HL-60/S4 (cell line): ENCODE results near the gene BCHE.

Source experiments
- in situ Hi-C: fragments of 300-500 bp; cut with MboI; formaldehyde crosslinking; loops from 2 replicates; pipeline ENCODE4 v1.14.3; 2022; ENCODE audit warnings: low sequenced_read_pairs

Gene BCHE

DNA sequence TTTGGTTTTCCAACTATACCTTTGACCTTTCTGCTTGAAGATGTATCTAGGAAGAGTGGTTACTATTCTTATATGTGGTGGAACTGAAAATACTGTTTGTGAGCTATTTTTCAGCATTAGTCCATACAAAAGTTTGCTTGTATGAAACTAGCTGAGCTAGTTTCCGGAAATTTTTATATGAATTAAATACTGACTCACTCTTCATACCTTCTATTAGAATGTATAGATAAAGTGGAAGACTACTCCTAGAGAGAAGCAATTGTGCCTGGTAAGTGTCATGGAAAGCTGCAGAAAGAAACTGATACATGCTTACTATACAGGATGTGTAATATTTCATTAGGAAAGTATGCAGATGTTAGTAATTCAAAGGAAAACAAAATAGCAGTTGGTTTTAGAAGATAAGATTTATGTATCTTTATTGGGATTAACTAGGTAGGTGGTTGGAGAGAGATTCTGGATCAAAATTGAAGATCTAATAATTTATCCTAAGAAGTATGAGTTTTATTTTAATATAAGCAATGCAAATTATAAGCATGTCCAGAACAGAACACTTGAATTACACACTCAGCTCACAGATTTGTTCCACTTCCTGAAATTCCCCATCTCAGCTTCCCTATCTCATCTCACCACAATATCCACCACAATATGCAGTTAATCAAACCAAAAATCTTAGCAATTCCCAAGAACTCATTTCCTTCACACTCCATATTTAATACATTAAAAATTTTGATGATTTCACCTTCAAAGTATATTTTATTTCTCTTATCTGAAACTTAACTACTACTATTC lies 82.8 kb downstream of the BCHE start:
- in situ Hi-C loops, result no loop called here

DNA sequence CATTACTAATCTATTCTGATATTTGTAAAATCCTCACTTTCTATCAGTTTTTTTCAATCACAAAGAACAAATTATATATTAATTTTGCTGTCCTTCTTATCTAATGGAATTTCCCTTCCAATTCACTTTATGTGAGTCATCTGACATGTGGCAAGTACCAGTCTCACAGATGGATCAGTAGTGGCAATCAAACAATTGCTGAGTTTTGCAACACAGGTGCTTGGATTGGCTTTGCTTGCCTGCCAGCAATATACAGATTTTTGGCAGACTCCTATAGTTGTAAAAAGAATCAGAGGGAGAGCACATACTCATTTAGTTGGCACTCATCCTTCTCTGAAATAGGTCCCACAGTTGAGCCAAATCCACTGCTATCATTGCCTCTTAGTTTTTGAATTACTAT lies 83.7 kb downstream of the BCHE start:
- in situ Hi-C loops, result no loop called here

DNA sequence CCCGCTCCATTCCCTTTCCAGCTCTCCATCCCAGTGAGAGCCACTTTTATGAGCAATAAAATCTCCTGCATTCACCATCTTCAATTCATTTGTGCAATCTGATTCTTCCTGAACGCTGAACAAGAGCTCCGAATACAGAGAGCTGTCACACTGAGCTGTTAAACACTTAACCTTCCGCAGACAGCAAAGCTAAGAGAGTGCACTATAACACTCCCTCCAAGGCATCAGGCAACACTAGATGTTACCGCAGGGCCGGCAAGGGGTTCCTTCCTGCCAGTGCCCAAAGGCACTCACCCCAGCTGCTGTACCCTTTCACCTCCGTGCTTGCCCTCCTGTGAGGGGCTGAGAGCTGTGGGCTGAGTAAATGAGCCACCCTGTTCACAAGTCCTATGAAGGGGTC lies 85.6 kb downstream of the BCHE start:
- in situ Hi-C loops, result no loop called here

DNA sequence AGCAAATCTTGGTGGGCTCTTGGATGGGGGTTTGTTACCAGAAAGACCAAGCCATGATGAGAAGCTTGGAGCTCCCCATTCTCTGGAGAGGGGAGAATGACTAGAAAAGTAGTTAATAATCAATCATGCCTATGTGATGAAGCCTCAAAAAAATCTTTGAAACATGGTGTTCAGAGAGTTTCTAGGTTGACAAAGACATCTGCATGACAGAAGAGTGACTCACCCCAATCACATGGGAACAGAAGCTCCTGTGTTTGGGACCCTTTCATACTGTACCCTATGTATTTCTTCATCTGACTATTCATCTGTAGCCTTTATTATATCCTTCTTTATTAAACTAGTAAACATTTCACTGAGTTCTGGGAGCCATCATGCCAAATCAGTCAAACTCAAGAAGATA lies 87.4 kb downstream of the BCHE start:
- in situ Hi-C loops, result no loop called here

DNA sequence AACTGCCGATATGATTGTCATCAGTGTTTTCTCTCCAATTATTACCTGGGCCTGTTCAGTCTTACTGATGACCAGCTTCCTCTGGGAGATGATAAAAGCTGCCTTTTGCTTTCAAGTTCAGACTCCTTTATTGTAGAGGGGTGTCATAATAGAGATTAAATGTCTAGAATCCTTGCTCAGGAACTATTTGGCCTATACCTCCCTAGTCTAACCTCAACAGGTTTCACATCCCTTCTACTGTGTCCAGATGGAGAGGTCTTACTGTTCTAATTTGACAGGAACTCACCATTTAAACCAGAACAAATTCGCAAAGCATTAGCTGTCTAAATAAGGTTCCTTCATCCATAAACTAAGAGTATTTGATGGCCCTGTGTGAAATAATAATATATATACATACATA lies 88.0 kb downstream of the BCHE start:
- in situ Hi-C loops, result no loop called here

DNA sequence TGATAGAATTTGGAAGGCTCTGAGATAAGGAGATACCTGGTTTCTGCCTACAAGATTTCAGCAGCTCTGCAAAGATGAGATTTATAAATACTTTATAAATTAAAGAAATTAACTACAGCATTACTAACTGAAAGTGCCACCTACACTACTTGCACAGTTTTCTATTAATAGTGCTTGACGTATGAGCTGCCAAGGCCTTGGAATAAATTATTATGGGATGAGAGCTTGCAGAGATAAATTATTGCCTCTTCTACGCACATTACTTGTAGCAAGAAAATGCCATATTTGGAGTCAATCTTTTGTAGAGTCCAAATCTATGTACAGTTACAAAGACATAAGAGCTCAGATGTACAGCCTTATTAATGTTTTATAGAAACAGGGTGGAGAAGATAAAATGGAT lies 89.1 kb downstream of the BCHE start:
- in situ Hi-C loops, result no loop called here

DNA sequence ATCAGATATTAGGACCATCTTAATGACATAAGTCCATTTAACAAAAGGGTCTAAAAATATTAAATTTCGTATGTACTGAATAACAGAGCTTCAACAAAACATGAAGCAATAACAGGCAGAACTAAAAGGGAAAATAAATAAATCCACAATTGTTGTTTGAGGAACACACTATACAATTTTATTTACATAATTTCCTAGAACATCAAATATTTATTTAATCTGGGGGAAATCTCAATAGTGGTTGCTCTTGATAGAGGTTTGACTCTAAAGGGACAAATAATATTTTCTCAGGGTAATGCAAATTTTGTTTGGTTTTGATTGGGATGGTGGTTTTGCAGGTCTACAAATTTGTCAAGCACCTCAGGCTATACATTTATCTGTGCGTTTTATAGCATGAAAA lies 90.3 kb downstream of the BCHE start:
- in situ Hi-C loops, result no loop called here

DNA sequence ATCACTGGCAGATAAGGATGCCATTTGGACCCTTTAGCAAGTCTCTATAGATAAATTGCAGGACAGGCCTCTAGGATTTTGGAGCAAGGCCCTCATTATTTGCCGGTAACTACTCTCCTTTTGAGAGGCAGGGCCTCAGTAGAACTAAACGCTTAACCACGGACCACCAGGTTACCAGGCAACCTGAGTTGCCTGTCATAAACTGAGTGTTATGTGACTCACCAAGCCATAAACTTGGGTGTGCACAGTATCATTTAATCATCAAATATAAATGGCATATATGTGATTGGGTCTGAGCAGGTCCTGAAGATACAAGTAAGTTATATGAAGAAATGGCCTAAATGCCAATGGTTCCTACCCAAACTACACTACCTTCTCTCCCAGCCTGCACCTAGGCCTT lies 93.2 kb downstream of the BCHE start:
- in situ Hi-C loops, result no loop called here

DNA sequence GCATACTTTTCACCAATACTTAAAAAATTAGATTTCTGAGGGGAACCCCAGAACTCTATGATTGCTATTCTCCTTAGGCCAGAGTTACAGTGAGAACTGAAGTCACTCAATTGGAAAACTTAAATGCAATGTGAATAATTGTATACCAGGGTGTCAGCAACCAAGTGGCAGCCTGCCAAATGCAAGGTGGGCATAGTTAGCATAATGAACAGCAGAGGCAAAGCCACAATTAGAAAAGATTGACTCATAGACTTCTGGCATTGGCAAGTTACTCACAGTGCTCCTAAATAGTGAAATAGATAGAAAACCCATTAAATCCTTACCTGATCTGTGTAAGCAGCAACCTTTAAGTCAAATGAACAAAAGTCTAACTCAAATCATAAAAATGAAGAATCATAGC lies 94.9 kb downstream of the BCHE start:
- in situ Hi-C loops, result no loop called here

DNA sequence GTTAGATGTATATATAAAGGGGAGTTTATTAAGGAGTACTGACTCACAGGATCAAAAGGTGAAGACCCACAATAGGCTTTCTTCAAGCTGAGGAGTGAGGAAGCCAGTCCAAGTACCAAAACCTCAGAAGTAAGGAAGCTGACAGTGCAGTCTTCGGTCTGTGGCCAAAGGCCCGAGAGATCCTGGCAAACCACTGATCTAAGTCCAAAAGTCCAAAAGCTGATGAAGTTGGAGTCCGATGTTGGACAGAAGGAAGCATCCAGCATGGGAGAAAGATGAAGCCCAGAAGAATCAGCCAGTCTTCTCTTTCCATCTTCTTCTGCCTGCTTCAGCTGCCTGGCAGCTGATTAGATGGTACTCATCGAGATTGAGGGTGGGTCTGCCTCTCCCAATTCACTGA lies 107.5 kb downstream of the BCHE start:
- in situ Hi-C loops, result no loop called here

DNA sequence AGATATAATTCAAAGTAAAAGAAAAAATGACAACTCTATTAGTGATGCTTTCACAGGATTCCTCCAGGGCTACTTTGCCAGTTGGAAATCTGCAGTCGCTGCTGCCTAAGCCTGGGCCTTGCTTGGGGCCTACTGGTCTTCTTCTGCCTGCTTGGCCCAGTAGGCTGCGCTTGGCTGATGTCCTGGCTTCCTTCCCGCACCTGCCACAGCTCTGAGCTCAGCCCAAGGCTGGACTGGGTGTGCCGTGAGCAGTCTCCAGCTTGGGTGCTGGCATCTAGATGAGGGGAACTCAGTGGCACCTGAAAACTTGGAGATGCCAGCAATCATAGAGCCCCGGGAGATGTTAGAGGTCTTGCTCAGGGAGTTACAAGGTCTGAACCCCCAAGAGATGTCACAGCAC lies 108.3 kb downstream of the BCHE start:
- in situ Hi-C loops, result no loop called here

DNA sequence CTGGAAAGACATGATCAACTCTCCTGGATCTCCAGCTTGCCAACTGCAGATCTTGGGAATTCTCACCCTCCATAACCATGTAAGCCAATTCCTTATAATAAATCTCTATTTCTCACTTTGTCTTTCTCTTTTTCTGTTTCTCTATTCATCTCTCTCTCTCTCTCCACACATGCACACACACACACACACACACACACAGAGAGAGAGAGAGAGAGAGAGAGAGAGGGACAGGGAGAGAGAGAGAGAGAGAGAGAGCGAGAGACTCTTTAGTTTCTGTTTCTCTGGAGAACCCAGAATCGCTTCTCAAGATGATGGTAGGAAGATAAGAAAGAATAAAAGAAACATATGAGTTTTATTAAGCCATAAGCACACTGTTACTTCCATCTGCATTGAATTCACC lies 111.9 kb downstream of the BCHE start:
- in situ Hi-C loops, result no loop called here
